ENCODE measurements around the gene DLGAP1.

GRCh38 chr18:3912705-3913104 lies 542.4 kb downstream of the DLGAP1 start:
- TF ChIP-seq POLR2AphosphoS5 (IDR thresholded peaks at IDR 0.05; ENCODE audit: low read depth, low read length) (no peak), CEBPB (IDR thresholded peaks at IDR 0.05; ENCODE audit: low read depth) (no peak), CTCF (IDR thresholded peaks at IDR 0.05 in 2 of 3, conservative IDR thresholded peaks at IDR 0.05 in 1 of 3; ENCODE audit: borderline replicate concordance in 1 of 3, insufficient read depth in 1 of 3, low read depth in 2 of 3, low read length in 2 of 3) (no peak), POLR2A (IDR thresholded peaks at IDR 0.05; ENCODE audit: borderline replicate concordance, extremely low read depth, insufficient read depth, insufficient read length) (no peak), CBX3 (IDR thresholded peaks at IDR 0.05; ENCODE audit: low read depth) (no peak), YY1 (IDR thresholded peaks at IDR 0.05; ENCODE audit: extremely low read depth, insufficient replicate concordance, low read depth, low read length) (no peak), RAD21 (IDR thresholded peaks at IDR 0.05; ENCODE audit: low read depth) (no peak)

Data from HCT116 (cell line).